Small intestine (tissue), 7 donors: ENCODE measurements around the gene CDC5L. TPM values are rescaled to one million over a fixed set of nuclear protein-coding genes. Genes with fewer than 3 reads are reported as not detected.
A peak's percentile ranks its signal among the peaks of the same experiment; 100 is the strongest.

Experiments
- DNase-seq, 2 donors: peaks; one replicate each; pipeline versions ENCODE4 v3.0.0 to v3.0.0-alpha.2; 2013
- FAIRE-seq: peaks from 2 replicates; lab custom pipeline; 2012; peaks lifted over from hg19 to GRCh38; lab: Jason Lieb, UNC
- H3K27ac ChIP-seq, 3 donors: one replicate each; pipeline ENCODE4 v1.5.1; 2013; ENCODE audit warnings: low read length in 2 of 3, mild to moderate bottlenecking in 2 of 3, control low read depth in 1 of 3, inconsistent platforms in 1 of 3, low read depth in 1 of 3, moderate library complexity in 1 of 3
- H3K27me3 ChIP-seq, 3 donors: one replicate each; pipeline ENCODE4 v1.6.1; 2013; ENCODE audit warnings: low read length in 3 of 3, inconsistent platforms in 1 of 3; ENCODE audit not compliant: control insufficient read depth in 3 of 3, insufficient read depth in 3 of 3
- H3K36me3 ChIP-seq, 3 donors: one replicate each; pipeline ENCODE4 v1.6.1; 2013; ENCODE audit warnings: low read length in 3 of 3, inconsistent platforms in 1 of 3, low read depth in 1 of 3, mild to moderate bottlenecking in 1 of 3, moderate library complexity in 1 of 3; ENCODE audit not compliant: control insufficient read depth in 3 of 3, insufficient read depth in 2 of 3
- H3K4me1 ChIP-seq, 3 donors: one replicate each; pipeline ENCODE4 v1.6.1; 2013; ENCODE audit warnings: low read length in 2 of 3, inconsistent platforms in 1 of 3, low read depth in 1 of 3, mild to moderate bottlenecking in 1 of 3, moderate library complexity in 1 of 3; ENCODE audit not compliant: control insufficient read depth in 3 of 3, insufficient read depth in 2 of 3
- H3K4me3 ChIP-seq, 3 donors: one replicate each; pipeline ENCODE4 v1.5.1; 2013; ENCODE audit warnings: low read length in 3 of 3, control low read depth in 1 of 3, inconsistent platforms in 1 of 3, low read depth in 1 of 3, mild to moderate bottlenecking in 1 of 3, moderate library complexity in 1 of 3
- H3K9me3 ChIP-seq, 2 donors: one replicate each; pipeline ENCODE4 v1.6.1; 2013; ENCODE audit warnings: low read depth in 1 of 2, low read length in 1 of 2; ENCODE audit not compliant: control insufficient read depth in 2 of 2, insufficient read depth in 1 of 2
- WGBS, 3 donors: extraction: QIAGEN DNeasy Blood & Tissue Kit; methylation state at CpG; one replicate each; pipeline ENCODE4 v1.1.7; 2013; 5-methylcytosine and 5-hydroxymethylcytosine counted together
- polyA plus RNA-seq, 4 donors: library from polyadenylated mRNA; stranded (reverse) in 3 of 4; unstranded in 1 of 4; fragments of 200-250 nt in 3 of 4; fragments of 120-200 nt in 1 of 4; gene quantifications; one replicate each; pipeline versions ENCODE4 v1.2.1 to v1.2.3, GENCODE V29; 2013
- donor health status: healthy with polysubstance abuse.
- donor health status: control.
- donor health status: control.
- donor health status: Bipolar disorder and iron deficiency.
- donor health status: healthy.

CDC5L gene
- polyA plus RNA-seq, 4 donors: 8.6 to 21.2 (median 9.7) TPM

GRCh38 chr6:44396968-44397367 is 9.5 kb downstream of the CDC5L start:
- no peak overlapping the region for H3K27ac ChIP-seq
- H3K4me1 ChIP-seq: peaks cover 2 to 7% (median 3%) of the 10 kb centered on the region in 3 donors
- no peaks in the 10 kb centered on the region for H3K27me3 ChIP-seq
- WGBS, 3 donors: 9 to 43% (median 27%) methylated on average over 3 of the region's 3 CpGs
- FAIRE-seq: no peak
- H3K9me3 ChIP-seq: no peaks in the 10 kb centered on the region
- peaks cover 23 to 37% (median 29%) of the 10 kb centered on the region in 3 donors for H3K36me3 ChIP-seq
- peak in 1 of 2 donors; percentile 54 for DNase-seq
- no peak overlapping the region for H3K4me3 ChIP-seq

GRCh38 chr6:44397424-44398164 is 10.1 kb downstream of the CDC5L start:
- WGBS, 3 donors: 88 to 95% (median 89%) methylated on average over 1 of the region's 1 CpG
- Histone ChIP-seq H3K36me3 (peaks cover 23 to 37% (median 29%) of the 10 kb centered on the region in 3 donors), H3K27ac (peak overlapping the region in 1 of 3 donors; percentile 32), H3K4me1 (peaks cover 2 to 7% (median 3%) of the 10 kb centered on the region in 3 donors), H3K27me3 (no peaks in the 10 kb centered on the region), H3K4me3 (no peak overlapping the region), H3K9me3 (no peaks in the 10 kb centered on the region)
- DNase-seq (no peak), FAIRE-seq (no peak)

GRCh38 chr6:44399991-44400390 is 12.5 kb downstream of the CDC5L start:
- WGBS, 3 donors: 55 to 77% (median 62%) methylated on average over 2 of the region's 2 CpGs
- no peak overlapping the region for H3K27ac ChIP-seq
- no peaks in the 10 kb centered on the region for H3K27me3 ChIP-seq
- DNase-seq: no peak
- H3K9me3 ChIP-seq: no peaks in the 10 kb centered on the region
- peaks cover 21 to 32% (median 31%) of the 10 kb centered on the region in 3 donors for H3K36me3 ChIP-seq
- FAIRE-seq: no peak
- no peak overlapping the region for H3K4me3 ChIP-seq
- peaks cover 2 to 7% (median 3%) of the 10 kb centered on the region in 3 donors for H3K4me1 ChIP-seq

- H3K36me3 ChIP-seq: peaks cover 21 to 34% (median 31%) of the 10 kb centered on the region in 3 donors
- WGBS, 3 donors: 95 to 100% (median 100%) methylated on average over 2 of the region's 2 CpGs
- H3K4me1 ChIP-seq: peaks cover 2 to 7% (median 3%) of the 10 kb centered on the region in 3 donors
- DNase-seq: no peak
- no peak overlapping the region for H3K27ac ChIP-seq
- FAIRE-seq: no peak
- no peaks in the 10 kb centered on the region for H3K27me3 ChIP-seq
- no peaks in the 10 kb centered on the region for H3K9me3 ChIP-seq
- H3K4me3 ChIP-seq: no peak overlapping the region
These were observed 13.1 kb downstream of the CDC5L start for GRCh38 chr6:44400572-44400971.

GRCh38 chr6:44401138-44401537 is 13.6 kb downstream of the CDC5L start:
- no peak overlapping the region for H3K27ac ChIP-seq

GRCh38 chr6:44404022-44404714 is 16.7 kb downstream of the CDC5L start:
- Histone ChIP-seq H3K36me3 (peaks cover 24 to 33% (median 29%) of the 10 kb centered on the region in 3 donors), H3K4me3 (no peak overlapping the region), H3K9me3 (no peaks in the 10 kb centered on the region), H3K4me1 (no peaks in the 10 kb centered on the region), H3K27me3 (no peaks in the 10 kb centered on the region), H3K27ac (no peak overlapping the region)
- 84 to 91% (median 89%) methylated on average over 5 of the region's 5 CpGs for WGBS, 3 donors
- FAIRE-seq (no peak), DNase-seq (no peak)

More at GRCh38 chr6:44401138-44401537, 13.6 kb downstream of the CDC5L start:
- no peak for FAIRE-seq
- H3K4me1 ChIP-seq: peaks cover 2 to 7% (median 3%) of the 10 kb centered on the region in 3 donors
- WGBS, 3 donors: 75 to 90% (median 88%) methylated on average over 5 of the region's 5 CpGs
- peaks cover 21 to 35% (median 34%) of the 10 kb centered on the region in 3 donors for H3K36me3 ChIP-seq
- no peaks in the 10 kb centered on the region for H3K9me3 ChIP-seq
- peak overlapping the region in 1 of 3 donors; percentile 15 for H3K4me3 ChIP-seq
- no peaks in the 10 kb centered on the region for H3K27me3 ChIP-seq
- no peak for DNase-seq

GRCh38 chr6:44404715-44405099 is 17.2 kb downstream of the CDC5L start:
- Histone ChIP-seq H3K4me3 (no peak overlapping the region), H3K27ac (no peak overlapping the region), H3K27me3 (no peaks in the 10 kb centered on the region), H3K9me3 (no peaks in the 10 kb centered on the region), H3K36me3 (peaks cover 24 to 33% (median 31%) of the 10 kb centered on the region in 3 donors), H3K4me1 (no peaks in the 10 kb centered on the region)
- FAIRE-seq (no peak), DNase-seq (no peak)
- 91 to 100% (median 93%) methylated on average over 1 of the region's 1 CpG for WGBS, 3 donors

GRCh38 chr6:44407951-44408670 is 20.6 kb downstream of the CDC5L start:
- DNase-seq (no peak), FAIRE-seq (no peak)
- 90 to 98% (median 94%) methylated on average over 11 of the region's 11 CpGs for WGBS, 3 donors
- no peaks in the 10 kb centered on the region for H3K9me3 ChIP-seq
- no peaks in the 10 kb centered on the region for H3K27me3 ChIP-seq
- H3K4me3 ChIP-seq: no peak overlapping the region
- H3K36me3 ChIP-seq: peaks cover 20 to 30% (median 27%) of the 10 kb centered on the region in 3 donors
- H3K27ac ChIP-seq: no peak overlapping the region
- no peaks in the 10 kb centered on the region for H3K4me1 ChIP-seq
